HG02759 (cell line): ENCODE measurements around the gene FAM156A.
"Not testable (repeated sequence)": the region's sequence is repeated elsewhere in the genome, so short reads cannot be mapped to it uniquely, and the experiment has no call there.

ENCODE experiments used
- ATAC-seq: cut with Tn5 transposase; IDR thresholded peaks from one replicate; pipeline ENCODE4 v1.9.1; 2021; ENCODE audit warnings: mild to moderate bottlenecking, moderate library complexity; ENCODE audit not compliant: unreplicated experiment

The FAM156A gene

DNA sequence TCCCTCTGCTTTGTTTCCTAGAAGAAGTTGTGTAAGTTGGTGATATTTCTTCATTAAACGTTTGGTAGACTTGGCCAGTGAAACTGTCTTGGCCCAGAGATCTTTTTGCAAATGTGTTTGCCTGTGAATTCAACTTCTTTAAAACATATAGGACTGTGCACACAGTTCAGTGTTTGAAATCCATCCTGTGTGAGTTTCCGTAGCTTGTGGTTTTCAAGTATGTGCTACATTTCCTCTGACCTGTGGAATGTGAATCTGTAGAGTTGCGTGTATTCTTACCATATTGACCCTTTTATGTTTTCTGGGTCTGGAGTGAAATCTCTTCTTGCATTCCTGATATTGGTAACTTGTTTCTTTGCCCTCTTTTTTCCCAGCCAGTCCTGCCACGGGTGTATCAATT lies 52.2 kb downstream of the FAM156A start:
- not testable (repeated sequence) for ATAC-seq

DNA sequence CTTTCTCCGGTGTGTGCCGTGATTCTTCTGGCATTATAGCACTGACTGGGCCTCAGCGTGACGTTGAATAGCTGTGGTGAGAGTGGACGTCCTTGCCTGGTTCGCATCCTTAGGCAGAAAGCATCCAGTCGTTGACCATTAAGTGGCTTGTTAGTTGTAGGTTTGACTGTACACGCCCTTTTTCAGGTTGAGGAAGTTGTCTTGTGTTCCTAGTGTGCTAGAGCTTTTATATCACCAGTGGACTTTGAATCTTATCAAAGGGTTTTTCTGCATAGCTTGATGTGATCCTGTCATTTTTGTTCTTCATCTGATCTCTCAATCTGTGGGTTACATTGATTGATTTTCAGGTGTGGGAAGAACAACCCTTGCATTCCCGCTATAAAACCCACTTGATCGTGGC lies 52.8 kb downstream of the FAM156A start:
- ATAC-seq, result not testable (repeated sequence)
